Sciatic nerve (tissue), 2 donors: ENCODE data around the gene F2RL3. TPM values are rescaled to one million over a fixed set of nuclear protein-coding genes. Genes with fewer than 3 reads are reported as not detected.
"Not testable (repeated sequence)": the region's sequence is repeated elsewhere in the genome, so short reads cannot be mapped to it uniquely, and the experiment has no call there.

Source experiments
- ATAC-seq: fragments of 200-7000 bp; cut with Tn5 transposase; one replicate; pipeline ENCODE4 v1.9.1; 2020; ENCODE audit warnings: mild to moderate bottlenecking, moderate library complexity
- DNase-seq: peaks from one replicate; pipeline ENCODE4 v3.0.0-alpha.2; 2020; ENCODE audit warnings: low spot score
- intact Hi-C: fragments of 100-400 bp; cut with DNase I; formaldehyde crosslinking; loops from one replicate; pipeline ENCODE4 v1.14.2; 2022
- total RNA-seq: library from RNA; stranded (reverse); fragmentation: NEBNext Ultra II Directional; extraction: Animal tissue kit (Norgen Biotek cat#: 25700); gene quantifications from one replicate; pipeline ENCODE4 v1.2.1, GENCODE V29; 2021
- donor health status: DM: no; HTN: no; CAD: no.
- donor health status: DM: no; HTN: no; CAD: no.

The F2RL3 gene
- total RNA-seq, 1 donor from 2014 or later: 2.5 TPM

- DNase-seq: no peak
- intact Hi-C loops: no loop called here
- no peak for ATAC-seq
These were observed 15.2 kb upstream of the F2RL3 start for GRCh38 chr19:16873594-16873993.

- no peak for DNase-seq
- ATAC-seq: no peak
- intact Hi-C loops: no loop called here
These were observed 14.4 kb upstream of the F2RL3 start for GRCh38 chr19:16874250-16874977.

GRCh38 chr19:16874978-16875299 lies 13.9 kb upstream of the F2RL3 start:
- ATAC-seq, intact Hi-C loops, DNase-seq: not testable (repeated sequence)

- intact Hi-C loops: no loop called here
- ATAC-seq (no peak), DNase-seq (no peak)
These were observed 12.9 kb upstream of the F2RL3 start for GRCh38 chr19:16875584-16876555.

GRCh38 chr19:16876904-16877361 lies 11.9 kb upstream of the F2RL3 start:
- peak; percentile 62 for ATAC-seq
- no peak for DNase-seq
- intact Hi-C loops: no loop called here

- no peak for ATAC-seq
- intact Hi-C loops: no loop called here
- DNase-seq: no peak
These were observed 11.2 kb upstream of the F2RL3 start for GRCh38 chr19:16877581-16877980.

- ATAC-seq: no peak
- intact Hi-C loops: no loop called here
- DNase-seq: no peak
These were observed 10.4 kb upstream of the F2RL3 start for GRCh38 chr19:16878181-16878965.

- DNase-seq (no peak), ATAC-seq (no peak)
- intact Hi-C loops: no loop called here
These were observed 7.8 kb upstream of the F2RL3 start for GRCh38 chr19:16880884-16881554.

GRCh38 chr19:16882146-16882545 lies 6.7 kb upstream of the F2RL3 start:
- no peak for DNase-seq
- no peak for ATAC-seq
- intact Hi-C loops: no loop called here

- ATAC-seq: no peak
- no peak for DNase-seq
- intact Hi-C loops: no loop called here
These were observed 5.3 kb upstream of the F2RL3 start for GRCh38 chr19:16883522-16883921.

GRCh38 chr19:16885166-16885565 lies 3.6 kb upstream of the F2RL3 start:
- ATAC-seq (no peak), DNase-seq (no peak)
- intact Hi-C loops: no loop called here

GRCh38 chr19:16886305-16886880 lies 2.4 kb upstream of the F2RL3 start:
- DNase-seq: no peak
- intact Hi-C loops: no loop called here
- ATAC-seq: peak; percentile 49

GRCh38 chr19:16887353-16888265 lies 1.2 kb upstream of the F2RL3 start:
- ATAC-seq (no peak), DNase-seq (no peak)
- intact Hi-C loops: no loop called here

- ATAC-seq (no peak), DNase-seq (no peak)
- intact Hi-C loops: no loop called here
These were observed 625 bp downstream of the F2RL3 start for GRCh38 chr19:16889366-16889882.

- intact Hi-C loops: no loop called here
- no peak for DNase-seq
- no peak for ATAC-seq
These were observed 1.2 kb downstream of the F2RL3 start for GRCh38 chr19:16889883-16890460.

GRCh38 chr19:16890461-16891184 lies 1.8 kb downstream of the F2RL3 start:
- DNase-seq (no peak), ATAC-seq (no peak)
- intact Hi-C loops: no loop called here
